ENCODE results near the gene SORCS3. TPM values are rescaled to one million over a fixed set of nuclear protein-coding genes. Genes with fewer than 3 reads are reported as not detected.

SORCS3 gene
- total RNA-seq, 1 experiment from 2014 or later = 0.94 TPM

DNA sequence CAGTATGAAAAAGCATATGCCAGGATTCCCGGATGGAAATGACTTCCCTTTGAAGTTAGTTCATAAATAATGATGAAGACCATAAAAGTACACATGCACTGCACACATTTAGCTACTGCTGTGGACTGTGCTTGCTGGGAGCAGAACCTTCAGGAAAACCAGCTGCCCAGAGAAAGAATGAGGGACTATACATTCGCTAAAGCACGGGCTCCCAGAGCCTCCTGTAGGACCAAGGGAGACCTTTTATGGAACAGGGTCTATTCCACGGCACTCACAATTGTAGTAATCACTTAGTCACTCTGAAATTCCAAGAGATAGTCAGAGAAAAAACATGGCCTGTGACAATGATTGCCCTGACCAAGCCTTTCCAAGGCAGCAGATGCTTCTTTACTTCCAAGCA, 24.1 kb downstream of the SORCS3 start:
- peaks cover 5% of the 10 kb centered on the region for H3K4me1 Mint-ChIP-seq
- DNase-seq (ENCODE audit: low spot score) (no peak), ATAC-seq (no peak)
- no peaks in the 10 kb centered on the region for H3K36me3 Mint-ChIP-seq
- TF ChIP-seq NFYB (CRISPR knock-in tag; conservative IDR thresholded peaks at IDR 0.05; ENCODE audit: low read depth) (no peak), FOXJ3 (CRISPR knock-in tag; IDR thresholded peaks at IDR 0.05; ENCODE audit: borderline replicate concordance) (no peak), SMAD4 (CRISPR knock-in tag; IDR thresholded peaks at IDR 0.05) (no peak), ELF4 (CRISPR knock-in tag; IDR thresholded peaks at IDR 0.05; ENCODE audit: low read depth) (no peak), ZNF416 (CRISPR knock-in tag; IDR thresholded peaks at IDR 0.05) (no peak), RORB (CRISPR knock-in tag; IDR thresholded peaks at IDR 0.05) (no peak), SMAD3 (CRISPR knock-in tag; IDR thresholded peaks at IDR 0.05; ENCODE audit: borderline replicate concordance) (no peak), NR3C1 (CRISPR knock-in tag; conservative IDR thresholded peaks at IDR 0.05; ENCODE audit: low read depth) (no peak), ZNF263 (CRISPR knock-in tag; IDR thresholded peaks at IDR 0.05; ENCODE audit: low read depth) (no peak)
- TF ChIP-seq, protein P1, sequence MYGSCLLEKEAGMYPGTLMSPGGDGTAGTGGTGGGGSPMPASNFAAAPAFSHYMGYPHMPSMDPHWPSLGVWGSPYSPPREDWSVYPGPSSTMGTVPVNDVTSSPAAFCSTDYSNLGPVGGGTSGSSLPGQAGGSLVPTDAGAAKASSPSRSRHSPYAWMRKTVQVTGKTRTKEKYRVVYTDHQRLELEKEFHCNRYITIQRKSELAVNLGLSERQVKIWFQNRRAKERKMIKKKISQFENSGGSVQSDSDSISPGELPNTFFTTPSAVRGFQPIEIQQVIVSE (CRISPR knock-in tag; IDR thresholded peaks at IDR 0.05; ENCODE audit: borderline replicate concordance) = no peak
- TF ChIP-seq, protein P2, sequence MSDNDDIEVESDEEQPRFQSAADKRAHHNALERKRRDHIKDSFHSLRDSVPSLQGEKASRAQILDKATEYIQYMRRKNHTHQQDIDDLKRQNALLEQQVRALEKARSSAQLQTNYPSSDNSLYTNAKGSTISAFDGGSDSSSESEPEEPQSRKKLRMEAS (CRISPR knock-in tag; IDR thresholded peaks at IDR 0.05) = no peak
- TF ChIP-seq, protein P3, sequence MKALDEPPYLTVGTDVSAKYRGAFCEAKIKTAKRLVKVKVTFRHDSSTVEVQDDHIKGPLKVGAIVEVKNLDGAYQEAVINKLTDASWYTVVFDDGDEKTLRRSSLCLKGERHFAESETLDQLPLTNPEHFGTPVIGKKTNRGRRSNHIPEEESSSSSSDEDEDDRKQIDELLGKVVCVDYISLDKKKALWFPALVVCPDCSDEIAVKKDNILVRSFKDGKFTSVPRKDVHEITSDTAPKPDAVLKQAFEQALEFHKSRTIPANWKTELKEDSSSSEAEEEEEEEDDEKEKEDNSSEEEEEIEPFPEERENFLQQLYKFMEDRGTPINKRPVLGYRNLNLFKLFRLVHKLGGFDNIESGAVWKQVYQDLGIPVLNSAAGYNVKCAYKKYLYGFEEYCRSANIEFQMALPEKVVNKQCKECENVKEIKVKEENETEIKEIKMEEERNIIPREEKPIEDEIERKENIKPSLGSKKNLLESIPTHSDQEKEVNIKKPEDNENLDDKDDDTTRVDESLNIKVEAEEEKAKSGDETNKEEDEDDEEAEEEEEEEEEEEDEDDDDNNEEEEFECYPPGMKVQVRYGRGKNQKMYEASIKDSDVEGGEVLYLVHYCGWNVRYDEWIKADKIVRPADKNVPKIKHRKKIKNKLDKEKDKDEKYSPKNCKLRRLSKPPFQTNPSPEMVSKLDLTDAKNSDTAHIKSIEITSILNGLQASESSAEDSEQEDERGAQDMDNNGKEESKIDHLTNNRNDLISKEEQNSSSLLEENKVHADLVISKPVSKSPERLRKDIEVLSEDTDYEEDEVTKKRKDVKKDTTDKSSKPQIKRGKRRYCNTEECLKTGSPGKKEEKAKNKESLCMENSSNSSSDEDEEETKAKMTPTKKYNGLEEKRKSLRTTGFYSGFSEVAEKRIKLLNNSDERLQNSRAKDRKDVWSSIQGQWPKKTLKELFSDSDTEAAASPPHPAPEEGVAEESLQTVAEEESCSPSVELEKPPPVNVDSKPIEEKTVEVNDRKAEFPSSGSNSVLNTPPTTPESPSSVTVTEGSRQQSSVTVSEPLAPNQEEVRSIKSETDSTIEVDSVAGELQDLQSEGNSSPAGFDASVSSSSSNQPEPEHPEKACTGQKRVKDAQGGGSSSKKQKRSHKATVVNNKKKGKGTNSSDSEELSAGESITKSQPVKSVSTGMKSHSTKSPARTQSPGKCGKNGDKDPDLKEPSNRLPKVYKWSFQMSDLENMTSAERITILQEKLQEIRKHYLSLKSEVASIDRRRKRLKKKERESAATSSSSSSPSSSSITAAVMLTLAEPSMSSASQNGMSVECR (CRISPR knock-in tag; IDR thresholded peaks at IDR 0.05; ENCODE audit: borderline replicate concordance) = no peak
- TF ChIP-seq, protein P4, sequence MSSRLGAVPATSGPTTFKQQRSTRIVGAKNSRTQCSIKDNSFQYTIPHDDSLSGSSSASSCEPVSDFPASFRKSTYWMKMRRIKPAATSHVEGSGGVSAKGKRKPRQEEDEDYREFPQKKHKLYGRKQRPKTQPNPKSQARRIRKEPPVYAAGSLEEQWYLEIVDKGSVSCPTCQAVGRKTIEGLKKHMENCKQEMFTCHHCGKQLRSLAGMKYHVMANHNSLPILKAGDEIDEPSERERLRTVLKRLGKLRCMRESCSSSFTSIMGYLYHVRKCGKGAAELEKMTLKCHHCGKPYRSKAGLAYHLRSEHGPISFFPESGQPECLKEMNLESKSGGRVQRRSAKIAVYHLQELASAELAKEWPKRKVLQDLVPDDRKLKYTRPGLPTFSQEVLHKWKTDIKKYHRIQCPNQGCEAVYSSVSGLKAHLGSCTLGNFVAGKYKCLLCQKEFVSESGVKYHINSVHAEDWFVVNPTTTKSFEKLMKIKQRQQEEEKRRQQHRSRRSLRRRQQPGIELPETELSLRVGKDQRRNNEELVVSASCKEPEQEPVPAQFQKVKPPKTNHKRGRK (CRISPR knock-in tag; IDR thresholded peaks at IDR 0.05; ENCODE audit: borderline replicate concordance) = no peak
- TF ChIP-seq, protein P5, sequence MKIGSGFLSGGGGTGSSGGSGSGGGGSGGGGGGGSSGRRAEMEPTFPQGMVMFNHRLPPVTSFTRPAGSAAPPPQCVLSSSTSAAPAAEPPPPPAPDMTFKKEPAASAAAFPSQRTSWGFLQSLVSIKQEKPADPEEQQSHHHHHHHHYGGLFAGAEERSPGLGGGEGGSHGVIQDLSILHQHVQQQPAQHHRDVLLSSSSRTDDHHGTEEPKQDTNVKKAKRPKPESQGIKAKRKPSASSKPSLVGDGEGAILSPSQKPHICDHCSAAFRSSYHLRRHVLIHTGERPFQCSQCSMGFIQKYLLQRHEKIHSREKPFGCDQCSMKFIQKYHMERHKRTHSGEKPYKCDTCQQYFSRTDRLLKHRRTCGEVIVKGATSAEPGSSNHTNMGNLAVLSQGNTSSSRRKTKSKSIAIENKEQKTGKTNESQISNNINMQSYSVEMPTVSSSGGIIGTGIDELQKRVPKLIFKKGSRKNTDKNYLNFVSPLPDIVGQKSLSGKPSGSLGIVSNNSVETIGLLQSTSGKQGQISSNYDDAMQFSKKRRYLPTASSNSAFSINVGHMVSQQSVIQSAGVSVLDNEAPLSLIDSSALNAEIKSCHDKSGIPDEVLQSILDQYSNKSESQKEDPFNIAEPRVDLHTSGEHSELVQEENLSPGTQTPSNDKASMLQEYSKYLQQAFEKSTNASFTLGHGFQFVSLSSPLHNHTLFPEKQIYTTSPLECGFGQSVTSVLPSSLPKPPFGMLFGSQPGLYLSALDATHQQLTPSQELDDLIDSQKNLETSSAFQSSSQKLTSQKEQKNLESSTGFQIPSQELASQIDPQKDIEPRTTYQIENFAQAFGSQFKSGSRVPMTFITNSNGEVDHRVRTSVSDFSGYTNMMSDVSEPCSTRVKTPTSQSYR (CRISPR knock-in tag; IDR thresholded peaks at IDR 0.05) = no peak
- H3K4me3 Mint-ChIP-seq = no peak overlapping the region
- CTCF ChIA-PET = no interaction called here
- no peak overlapping the region for H3K27ac Mint-ChIP-seq
- H3K27me3 Mint-ChIP-seq (ENCODE audit: low read depth) = no peaks in the 10 kb centered on the region
- peaks cover 4% of the 10 kb centered on the region; the same call in 1 of the 2 replicates for H3K9me3 Mint-ChIP-seq
- POLR2A ChIA-PET = no interaction called here

DNA sequence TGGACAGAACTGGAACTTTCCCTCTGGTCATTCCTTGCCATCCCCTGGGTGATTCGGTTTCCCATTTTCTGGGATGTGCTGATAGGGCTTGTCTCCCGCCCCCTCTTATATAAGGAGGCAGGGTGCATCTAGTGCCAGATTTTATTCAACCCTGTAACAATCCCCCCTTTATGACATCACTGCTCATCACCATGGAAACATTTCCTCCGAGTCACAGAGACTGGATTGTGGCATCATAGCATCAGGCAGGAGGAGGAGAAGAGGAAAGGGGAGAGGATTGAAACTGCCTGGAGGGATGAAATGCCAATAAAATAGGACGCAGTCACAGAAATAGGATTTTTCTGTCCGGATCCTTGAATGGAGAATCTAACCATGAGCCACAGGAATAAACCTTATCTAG, 25.0 kb downstream of the SORCS3 start:
- no peak for ATAC-seq
- no peak overlapping the region for H3K27ac Mint-ChIP-seq
- no peaks in the 10 kb centered on the region for H3K4me1 Mint-ChIP-seq
- H3K36me3 Mint-ChIP-seq = 0 out of 2 replicates have a peak, but pooled peaks cover 3% of the 10 kb centered on the region
- ChIA-PET CTCF (no interaction called here), POLR2A (no interaction called here)
- DNase-seq (ENCODE audit: low spot score) = no peak
- no peak overlapping the region for H3K4me3 Mint-ChIP-seq
- H3K9me3 Mint-ChIP-seq = peaks cover 13% of the 10 kb centered on the region
- H3K27me3 Mint-ChIP-seq (ENCODE audit: low read depth) = no peaks in the 10 kb centered on the region; the same call in 1 of the 2 replicates
- TF ChIP-seq, protein P6, sequence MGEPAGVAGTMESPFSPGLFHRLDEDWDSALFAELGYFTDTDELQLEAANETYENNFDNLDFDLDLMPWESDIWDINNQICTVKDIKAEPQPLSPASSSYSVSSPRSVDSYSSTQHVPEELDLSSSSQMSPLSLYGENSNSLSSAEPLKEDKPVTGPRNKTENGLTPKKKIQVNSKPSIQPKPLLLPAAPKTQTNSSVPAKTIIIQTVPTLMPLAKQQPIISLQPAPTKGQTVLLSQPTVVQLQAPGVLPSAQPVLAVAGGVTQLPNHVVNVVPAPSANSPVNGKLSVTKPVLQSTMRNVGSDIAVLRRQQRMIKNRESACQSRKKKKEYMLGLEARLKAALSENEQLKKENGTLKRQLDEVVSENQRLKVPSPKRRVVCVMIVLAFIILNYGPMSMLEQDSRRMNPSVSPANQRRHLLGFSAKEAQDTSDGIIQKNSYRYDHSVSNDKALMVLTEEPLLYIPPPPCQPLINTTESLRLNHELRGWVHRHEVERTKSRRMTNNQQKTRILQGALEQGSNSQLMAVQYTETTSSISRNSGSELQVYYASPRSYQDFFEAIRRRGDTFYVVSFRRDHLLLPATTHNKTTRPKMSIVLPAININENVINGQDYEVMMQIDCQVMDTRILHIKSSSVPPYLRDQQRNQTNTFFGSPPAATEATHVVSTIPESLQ (CRISPR knock-in tag; IDR thresholded peaks at IDR 0.05) = no peak
- TF ChIP-seq, protein P7, sequence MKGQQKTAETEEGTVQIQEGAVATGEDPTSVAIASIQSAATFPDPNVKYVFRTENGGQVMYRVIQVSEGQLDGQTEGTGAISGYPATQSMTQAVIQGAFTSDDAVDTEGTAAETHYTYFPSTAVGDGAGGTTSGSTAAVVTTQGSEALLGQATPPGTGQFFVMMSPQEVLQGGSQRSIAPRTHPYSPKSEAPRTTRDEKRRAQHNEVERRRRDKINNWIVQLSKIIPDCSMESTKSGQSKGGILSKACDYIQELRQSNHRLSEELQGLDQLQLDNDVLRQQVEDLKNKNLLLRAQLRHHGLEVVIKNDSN (CRISPR knock-in tag; IDR thresholded peaks at IDR 0.05) = no peak
- TF ChIP-seq, protein P2 (CRISPR knock-in tag; IDR thresholded peaks at IDR 0.05) = no peak
- TF ChIP-seq NFATC4 (CRISPR knock-in tag; IDR thresholded peaks at IDR 0.05) (no peak), SOX15 (CRISPR knock-in tag; IDR thresholded peaks at IDR 0.05) (no peak), ZNF317 (CRISPR knock-in tag; IDR thresholded peaks at IDR 0.05; ENCODE audit: borderline replicate concordance, low read depth) (no peak), ETV6 (CRISPR knock-in tag; IDR thresholded peaks at IDR 0.05) (no peak)
- TF ChIP-seq, protein P8, sequence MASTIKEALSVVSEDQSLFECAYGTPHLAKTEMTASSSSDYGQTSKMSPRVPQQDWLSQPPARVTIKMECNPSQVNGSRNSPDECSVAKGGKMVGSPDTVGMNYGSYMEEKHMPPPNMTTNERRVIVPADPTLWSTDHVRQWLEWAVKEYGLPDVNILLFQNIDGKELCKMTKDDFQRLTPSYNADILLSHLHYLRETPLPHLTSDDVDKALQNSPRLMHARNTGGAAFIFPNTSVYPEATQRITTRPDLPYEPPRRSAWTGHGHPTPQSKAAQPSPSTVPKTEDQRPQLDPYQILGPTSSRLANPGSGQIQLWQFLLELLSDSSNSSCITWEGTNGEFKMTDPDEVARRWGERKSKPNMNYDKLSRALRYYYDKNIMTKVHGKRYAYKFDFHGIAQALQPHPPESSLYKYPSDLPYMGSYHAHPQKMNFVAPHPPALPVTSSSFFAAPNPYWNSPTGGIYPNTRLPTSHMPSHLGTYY (CRISPR knock-in tag; IDR thresholded peaks at IDR 0.05) = no peak

All from WTC11 (cell line).